KBM-7 (cell line): Measurements from ENCODE around the gene TM4SF1.

Source experiments
- DNase-seq: peaks from one replicate; pipeline ENCODE4 v3.0.0-alpha.2; 2015
- in situ Hi-C: fragments of 300-500 bp; cut with MboI; formaldehyde crosslinking; loops from 2 replicates; pipeline ENCODE4 v1.14.3; 2020; ENCODE audit warnings: low sequenced_read_pairs, low pct_unique_long_range_greater_than_20kb, mixed read lengths

TM4SF1 gene, protein sequence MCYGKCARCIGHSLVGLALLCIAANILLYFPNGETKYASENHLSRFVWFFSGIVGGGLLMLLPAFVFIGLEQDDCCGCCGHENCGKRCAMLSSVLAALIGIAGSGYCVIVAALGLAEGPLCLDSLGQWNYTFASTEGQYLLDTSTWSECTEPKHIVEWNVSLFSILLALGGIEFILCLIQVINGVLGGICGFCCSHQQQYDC

DNA sequence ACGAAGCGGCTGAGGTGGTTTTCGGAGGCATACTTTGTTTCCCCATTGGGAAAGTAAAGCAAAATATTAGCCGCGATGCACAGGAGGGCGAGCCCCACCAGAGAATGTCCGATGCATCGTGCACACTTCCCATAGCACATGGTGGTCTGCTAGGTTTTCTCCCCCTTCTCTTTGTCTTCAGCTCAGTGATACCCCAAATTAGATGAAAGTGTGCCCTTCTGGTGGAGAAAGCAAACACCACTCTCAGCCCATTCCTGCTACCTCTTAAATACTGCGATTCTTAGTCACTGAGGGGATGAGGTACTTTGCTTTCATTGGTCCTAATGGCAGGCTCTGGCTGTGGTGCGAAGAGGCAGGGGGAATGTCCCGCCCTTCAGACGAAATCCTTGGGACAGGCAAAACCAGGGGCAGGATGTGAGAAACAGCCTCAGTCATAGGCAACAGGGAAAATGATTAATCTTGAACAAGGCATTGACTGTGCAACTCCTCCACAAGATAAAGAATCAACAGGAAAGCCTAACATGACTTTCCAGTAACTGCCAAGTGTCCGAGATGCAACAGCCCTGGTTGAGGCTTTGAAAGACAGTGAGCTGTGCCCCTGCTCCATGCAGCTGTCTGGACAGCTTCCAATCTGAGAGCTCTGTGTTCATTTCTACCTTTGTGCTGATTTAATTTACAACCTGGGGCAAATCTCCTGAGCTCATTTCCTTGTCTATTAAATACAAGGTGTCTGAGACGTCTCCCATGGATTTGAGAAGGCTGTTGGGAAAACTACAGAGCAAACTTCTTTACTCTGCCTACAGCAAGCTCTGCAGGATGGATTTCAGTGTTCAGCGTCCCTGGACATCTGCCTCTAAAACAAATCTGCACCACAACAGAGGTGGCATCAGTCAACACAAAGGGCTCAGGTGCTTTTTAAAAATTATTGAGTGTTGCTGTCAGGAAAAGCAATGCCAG lies at the start of gene TM4SF1:
Gene TM4SF1 (minus strand): TSS at position 242 of the 957 bp plus-strand sequence. CDS start 102 bp downstream, at position 140.
- in situ Hi-C loops = no loop called here
- no peak for DNase-seq

DNA sequence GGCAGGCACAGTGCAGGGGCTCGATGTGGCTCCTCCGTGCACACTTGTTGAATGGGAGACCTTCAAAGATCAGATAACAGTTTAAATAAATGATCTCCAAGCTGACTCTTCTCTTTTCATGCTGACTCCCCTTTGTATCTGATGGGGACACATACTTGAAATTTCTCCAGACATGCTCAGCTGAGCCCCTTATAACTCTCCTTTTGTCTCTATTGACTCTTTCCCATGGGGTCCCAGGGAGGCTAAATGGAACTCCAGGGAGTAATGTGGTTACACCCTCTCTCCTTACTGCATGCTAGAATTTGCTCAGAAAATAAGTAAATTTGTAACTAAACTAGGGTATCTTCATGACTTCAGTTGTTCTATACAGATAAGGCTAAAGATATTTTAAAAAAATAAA lies 48.9 kb upstream of the TM4SF1 start:
- in situ Hi-C loops = no loop called here
- DNase-seq = no peak

DNA sequence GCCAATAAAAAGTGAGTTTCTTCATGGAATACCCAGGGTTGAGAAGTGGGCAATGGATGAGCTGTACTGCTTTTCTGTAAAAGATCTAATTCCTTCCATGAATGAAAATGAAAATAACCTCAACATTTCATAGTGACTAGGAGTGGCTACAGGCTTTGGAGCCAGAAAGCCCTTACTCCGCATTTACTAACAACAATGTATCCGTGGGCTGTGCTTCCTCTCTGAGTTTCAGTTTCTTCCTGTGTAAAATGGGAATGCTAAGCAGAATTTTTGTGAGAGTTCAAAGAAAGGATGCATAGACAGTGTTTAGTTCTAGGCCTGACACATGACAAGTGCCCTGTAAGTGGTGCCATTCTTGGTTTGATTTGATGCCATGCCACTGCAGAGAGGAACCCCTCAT lies 47.5 kb upstream of the TM4SF1 start:
- in situ Hi-C loops = no loop called here
- no peak for DNase-seq

DNA sequence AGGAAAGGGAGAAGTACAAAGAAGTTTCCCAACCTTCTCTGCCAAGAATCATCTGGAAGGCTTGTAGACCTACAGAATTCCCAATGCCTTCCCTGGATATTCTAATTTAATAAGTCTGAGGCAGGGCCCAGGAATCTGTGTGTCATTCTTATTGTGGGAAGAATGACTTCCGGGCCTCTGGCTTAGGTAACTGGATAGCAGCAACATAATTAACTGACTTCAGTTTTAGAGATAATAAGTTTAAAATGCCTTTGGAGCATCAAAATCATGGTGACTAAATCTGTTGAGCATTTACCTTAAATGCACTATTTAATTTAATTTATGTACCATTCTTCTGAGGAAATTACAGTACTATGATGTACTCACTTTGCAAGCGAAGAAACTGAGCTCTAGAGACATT lies 44.3 kb upstream of the TM4SF1 start:
- DNase-seq = no peak
- in situ Hi-C loops = no loop called here

DNA sequence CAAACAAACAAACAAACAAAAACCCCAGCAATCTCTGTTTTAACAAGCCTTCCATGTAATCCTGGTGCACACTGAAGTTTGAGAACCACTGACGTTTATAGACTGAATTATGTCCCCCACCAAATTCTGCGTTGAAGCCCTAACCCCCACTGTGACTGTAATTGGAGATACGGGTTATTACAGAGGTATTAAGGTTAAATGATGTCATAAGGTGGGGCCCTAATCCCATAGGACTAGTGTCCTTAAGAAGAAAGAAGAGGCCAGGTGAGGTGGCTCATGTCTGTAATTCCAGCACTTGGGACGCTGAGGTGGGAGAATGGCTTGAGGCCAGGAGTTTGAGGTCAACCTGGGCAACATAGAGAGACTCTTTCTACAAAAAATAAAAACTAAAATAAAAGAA lies 42.4 kb upstream of the TM4SF1 start:
- no peak for DNase-seq
- in situ Hi-C loops = no loop called here

DNA sequence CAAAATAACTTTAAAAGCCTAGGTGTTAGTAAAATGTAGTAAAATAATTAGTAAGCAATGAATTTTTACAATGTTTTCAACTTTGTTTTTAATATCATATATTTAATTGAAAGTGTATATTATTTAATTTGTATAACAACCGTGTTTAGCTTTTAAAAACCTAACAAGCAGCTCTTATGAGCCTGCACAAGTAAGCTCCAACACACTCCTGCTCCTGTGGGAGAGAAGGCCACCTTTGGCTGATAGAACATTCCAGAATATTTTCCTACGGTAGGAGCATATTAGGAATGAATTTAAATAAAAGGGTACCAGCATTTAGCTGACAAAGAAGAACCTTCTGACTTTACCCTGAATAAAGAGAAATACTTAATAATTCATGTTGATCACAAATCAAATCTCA lies 40.3 kb upstream of the TM4SF1 start:
- in situ Hi-C loops = no loop called here

DNA sequence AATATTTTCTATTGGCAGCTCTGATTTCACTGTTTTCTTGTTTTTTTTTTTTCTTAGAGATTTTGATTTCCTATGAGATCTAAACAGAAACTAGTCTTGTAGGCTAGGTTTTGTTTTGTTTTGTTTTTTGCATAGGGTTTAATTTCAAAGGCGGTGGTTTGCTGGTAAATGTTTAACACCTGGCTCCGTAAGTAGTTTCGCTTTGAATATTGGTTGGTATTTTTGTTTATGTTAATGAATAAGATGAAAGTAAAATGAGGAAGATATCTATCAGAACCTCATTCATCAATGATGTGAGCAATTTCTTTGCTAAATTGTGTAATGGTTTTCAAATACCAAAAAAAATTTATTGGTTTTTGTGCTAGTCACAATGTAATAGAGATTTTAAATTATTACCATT lies 39.7 kb upstream of the TM4SF1 start:
- in situ Hi-C loops = no loop called here
- DNase-seq = no peak

More for the DNA sequence above, 40.3 kb upstream of the TM4SF1 start:
- no peak for DNase-seq

DNA sequence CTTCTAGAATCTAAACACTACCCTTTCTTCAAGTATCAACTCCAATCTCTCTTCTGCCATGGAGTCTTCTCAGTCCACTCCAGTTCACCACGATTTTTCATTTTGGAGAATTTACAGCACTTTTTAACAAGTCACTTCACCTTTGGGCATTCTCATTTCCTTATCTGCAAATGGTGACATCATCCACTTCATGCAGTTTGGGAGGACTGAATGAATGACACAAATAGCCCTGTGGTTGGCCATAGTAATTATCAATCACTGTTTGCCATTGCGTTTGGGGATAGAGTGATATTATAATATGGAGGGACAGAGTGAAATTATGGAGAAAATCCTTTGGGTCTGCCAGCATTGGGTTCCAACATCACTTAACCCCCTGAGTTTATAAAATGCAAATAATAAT lies 38.0 kb upstream of the TM4SF1 start:
- in situ Hi-C loops = no loop called here
- no peak for DNase-seq

DNA sequence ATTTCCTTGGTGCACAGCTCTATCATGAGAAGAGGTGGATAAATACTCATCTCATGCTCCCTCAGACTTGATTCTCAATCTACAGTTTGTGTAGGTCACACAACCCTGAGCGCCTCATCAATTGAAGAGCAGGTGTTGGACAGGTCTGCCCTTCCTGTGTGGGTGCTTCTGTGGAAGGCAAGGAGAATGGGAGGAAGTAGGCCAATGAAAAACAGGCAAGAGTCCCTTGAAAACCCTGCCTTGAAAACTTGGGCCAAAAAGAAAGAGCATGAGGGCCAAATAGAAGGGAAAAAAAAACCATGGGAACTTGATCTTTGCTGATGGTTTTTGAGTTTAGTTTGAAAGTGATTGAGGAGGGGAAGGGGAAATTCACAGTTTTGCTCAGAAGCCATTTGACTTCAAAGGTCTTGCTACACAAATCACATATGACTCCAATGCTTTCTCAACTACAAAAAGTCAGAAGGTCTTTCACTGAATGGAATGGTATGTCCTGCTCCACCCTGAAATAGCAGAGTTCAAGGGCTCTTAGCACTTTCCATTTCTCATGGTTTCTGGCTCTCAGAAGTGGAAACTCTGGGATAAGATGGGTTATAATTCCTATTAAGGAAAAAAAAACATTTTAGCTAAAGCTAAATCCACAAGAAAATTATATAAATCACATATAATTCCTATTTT lies 37.2 kb upstream of the TM4SF1 start:
- in situ Hi-C loops = no loop called here
- no peak for DNase-seq

DNA sequence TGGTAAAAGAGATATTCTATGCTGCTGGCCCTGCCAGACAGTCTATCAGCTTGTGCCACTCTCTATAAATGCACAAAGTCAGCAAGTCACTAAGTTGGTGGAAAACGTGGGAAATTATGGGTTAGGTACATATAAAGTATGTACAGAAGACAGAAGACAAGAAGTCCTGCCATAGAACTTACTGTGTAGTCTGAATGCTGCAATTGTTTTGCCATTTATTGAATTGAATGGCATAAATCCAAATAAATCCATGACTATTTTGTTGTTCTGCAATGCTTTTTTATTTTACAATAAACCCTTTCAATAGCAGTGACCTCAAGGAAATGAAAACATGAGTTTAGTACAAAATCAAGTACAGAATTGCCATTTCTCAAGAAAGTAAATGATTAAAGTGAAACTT lies 34.1 kb upstream of the TM4SF1 start:
- in situ Hi-C loops = no loop called here
- DNase-seq = no peak

DNA sequence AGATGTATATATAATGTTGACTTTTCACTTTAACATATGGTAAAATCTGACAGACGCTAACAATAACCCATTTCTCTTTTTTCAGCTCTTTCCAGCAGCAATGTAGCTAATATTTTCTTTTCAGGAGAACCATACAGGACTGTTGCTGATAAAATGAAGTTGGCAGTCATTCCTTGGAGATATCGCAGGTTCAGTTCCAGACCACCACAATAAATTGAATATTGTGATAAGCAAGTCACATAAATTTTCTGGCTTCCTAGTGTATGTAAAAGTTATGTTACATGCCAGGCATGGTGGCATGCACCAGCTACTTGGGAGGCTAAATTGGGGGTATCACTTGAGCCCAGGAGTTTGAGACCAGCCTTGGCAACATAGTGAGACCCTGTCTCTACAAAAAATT lies 31.9 kb upstream of the TM4SF1 start:
- in situ Hi-C loops = no loop called here
- no peak for DNase-seq

DNA sequence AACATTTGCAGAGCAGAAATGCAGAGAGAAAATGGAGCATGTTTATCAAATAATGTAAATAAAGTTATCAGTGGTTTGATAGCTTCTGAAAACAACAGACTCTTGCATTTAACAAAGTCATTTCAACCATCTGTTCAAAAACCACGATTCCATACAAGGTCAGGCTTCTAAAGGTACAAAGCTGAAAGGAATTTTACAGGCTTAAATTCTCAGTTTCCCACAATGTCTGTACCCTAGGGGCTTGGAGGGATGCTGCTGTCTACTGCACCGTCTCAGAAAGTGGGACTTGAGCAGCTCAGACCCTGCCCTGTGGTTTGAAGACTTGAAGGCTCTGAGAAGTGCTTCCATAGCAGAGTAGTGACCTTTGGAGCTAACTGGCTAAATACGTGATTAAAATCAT lies 30.4 kb upstream of the TM4SF1 start:
- no peak for DNase-seq
- in situ Hi-C loops = no loop called here

DNA sequence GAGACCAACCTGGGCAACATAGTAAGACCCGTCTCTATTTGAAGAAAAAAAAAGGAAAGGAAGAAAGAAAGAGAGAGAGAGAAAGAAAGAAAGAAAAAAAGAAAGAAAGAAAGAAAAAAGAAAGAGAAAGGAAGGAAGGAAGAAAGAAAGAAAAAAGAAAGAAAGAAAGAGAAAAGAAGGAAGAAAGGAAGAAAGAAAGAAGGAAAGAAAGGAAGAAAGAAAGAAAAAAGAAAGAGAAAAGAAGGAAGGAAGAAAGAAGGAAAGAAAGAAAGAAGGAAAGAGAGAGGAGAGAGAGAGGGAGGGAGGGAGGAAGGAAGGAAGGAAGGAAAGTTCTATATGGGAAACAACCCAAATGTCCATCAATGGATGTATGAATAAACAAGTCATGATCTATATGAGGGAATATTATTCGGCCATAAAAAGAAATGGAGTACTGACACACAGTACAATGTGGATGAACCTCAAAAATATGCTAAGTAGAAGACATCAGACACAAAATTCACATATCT lies 28.8 kb upstream of the TM4SF1 start:
- in situ Hi-C loops = no loop called here
- no peak for DNase-seq

DNA sequence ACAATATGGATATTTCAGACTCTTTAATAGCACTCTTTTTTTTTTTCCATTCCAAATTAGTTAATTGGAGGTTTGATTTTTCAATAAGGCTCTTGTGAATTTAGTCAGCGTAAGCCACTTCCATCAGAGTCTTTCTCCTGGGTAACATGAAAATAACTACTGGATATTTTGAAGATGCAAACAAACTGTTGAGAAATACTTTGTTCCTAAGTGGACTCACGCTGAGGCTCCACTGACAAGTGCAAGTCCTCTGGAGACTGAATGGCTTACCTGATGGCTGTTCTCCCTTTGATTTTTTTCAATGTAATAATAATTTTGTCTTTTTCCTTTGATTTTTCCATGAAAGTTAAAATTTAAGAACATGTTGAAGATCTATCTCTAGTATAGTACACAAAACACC lies 26.0 kb upstream of the TM4SF1 start:
- no peak for DNase-seq
- in situ Hi-C loops = no loop called here

DNA sequence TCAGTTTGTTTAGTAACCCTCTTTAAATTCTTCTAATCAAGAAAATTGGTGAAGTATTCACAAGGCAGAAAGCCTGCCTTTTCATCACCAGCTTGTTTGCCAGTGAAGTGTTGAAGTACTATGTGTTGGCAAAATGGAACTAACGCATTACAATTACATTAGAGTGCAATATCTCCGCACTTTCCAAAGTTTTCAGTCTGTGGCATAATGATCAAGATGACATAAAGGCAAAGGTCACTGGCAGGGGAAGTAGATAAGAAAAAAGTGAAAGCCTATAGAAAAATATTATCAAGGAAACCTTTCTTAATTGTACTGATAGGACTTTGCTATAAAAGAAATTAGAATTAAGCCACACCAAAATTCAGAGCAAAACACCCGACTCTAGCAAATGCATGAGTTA lies 25.0 kb upstream of the TM4SF1 start:
- in situ Hi-C loops = no loop called here

DNA sequence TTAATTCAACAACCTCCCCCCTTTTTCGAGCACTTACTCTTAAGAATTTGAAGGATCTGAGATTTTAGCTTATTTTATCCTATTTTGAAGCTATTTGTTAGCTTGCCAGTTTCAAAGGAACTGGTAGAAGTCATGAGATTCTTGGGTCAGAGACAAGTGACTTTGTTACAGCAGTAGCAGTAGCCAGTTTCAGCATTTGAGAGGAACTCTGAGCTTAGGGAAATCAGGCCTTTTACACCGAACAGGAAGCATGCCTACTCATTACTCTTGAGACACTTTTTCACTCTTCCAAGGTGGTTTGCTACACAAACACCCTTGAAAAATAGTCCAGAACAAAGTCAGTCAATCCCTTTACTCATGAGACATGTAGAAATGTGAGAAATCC lies 24.5 kb upstream of the TM4SF1 start:
- in situ Hi-C loops = no loop called here
- DNase-seq = no peak

More for the DNA sequence above, 25.0 kb upstream of the TM4SF1 start:
- DNase-seq = no peak

DNA sequence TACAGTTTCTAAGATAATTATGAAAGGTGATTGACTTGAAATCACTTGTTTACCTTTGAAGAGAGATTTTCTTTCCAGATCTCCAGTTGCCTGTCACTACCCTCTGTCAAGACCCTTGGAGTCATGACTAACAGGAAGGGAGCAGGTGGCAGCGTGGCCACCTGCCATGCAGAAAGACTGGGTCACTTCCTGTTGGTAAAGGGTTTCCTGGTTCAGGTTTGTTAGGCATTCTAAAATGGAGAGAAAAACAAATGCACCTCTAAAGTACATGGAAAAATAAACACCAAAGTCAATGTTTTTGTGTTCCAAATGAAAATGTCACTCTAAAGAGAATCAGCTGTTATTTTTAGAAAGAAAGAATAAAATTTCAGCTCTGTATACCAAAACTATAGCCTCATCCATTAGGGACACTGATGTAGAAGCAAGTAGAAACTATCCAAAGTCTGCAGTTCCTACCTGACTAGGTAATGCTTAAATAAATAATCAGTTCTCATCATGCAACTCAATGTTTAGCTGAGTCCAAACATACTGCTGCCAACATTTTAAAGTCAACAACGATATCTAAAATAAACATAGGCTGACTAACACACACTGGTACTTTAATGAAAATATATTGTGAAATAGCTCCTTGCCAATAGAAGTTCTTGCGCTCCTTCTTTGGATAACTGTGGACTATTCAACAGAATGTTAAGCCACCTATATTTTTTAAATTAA lies 23.9 kb upstream of the TM4SF1 start:
- no peak for DNase-seq
- in situ Hi-C loops = no loop called here

DNA sequence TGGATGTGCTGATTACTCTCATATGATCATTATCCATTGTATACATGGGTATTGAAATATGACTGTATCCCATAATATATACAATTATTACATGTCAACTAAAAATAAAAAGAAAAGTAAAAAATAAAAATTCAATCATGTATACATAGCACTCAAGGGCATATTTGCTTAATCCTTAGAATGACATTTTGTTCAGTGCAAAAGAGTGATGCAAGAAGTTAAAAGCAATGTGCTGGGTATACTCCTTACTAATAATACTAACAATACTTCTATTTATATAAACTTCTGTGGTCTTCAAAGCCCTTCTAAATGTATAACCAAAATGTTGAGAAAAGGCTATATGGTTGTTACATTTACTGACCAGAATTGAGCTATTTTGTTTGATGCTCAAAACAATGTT lies 23.2 kb upstream of the TM4SF1 start:
- in situ Hi-C loops = no loop called here
- no peak for DNase-seq

DNA sequence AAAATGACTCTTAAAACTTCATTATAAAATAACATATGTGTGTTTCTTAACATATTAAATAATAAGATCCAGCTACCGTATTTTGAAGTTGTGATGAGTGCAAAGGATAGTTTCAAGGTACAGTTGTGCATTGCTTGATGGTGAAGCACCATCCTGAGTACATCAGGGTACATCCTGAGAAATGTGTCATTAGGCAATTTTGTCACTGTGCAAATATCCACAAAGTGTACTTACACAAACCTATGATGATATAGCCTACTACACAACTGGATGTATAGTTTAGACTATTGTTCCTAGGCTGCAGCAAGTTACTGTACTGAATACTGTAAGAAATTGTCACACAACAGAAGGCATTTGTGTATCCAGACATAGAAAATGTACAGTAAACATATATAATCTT lies 20.8 kb upstream of the TM4SF1 start:
- no peak for DNase-seq
- in situ Hi-C loops = loop anchor here (10.0 kb wide), 1 partner anchor 87 kb away; no protein-coding TSS in a partner anchor
